ENCODE data around the gene GON7.

DNA sequence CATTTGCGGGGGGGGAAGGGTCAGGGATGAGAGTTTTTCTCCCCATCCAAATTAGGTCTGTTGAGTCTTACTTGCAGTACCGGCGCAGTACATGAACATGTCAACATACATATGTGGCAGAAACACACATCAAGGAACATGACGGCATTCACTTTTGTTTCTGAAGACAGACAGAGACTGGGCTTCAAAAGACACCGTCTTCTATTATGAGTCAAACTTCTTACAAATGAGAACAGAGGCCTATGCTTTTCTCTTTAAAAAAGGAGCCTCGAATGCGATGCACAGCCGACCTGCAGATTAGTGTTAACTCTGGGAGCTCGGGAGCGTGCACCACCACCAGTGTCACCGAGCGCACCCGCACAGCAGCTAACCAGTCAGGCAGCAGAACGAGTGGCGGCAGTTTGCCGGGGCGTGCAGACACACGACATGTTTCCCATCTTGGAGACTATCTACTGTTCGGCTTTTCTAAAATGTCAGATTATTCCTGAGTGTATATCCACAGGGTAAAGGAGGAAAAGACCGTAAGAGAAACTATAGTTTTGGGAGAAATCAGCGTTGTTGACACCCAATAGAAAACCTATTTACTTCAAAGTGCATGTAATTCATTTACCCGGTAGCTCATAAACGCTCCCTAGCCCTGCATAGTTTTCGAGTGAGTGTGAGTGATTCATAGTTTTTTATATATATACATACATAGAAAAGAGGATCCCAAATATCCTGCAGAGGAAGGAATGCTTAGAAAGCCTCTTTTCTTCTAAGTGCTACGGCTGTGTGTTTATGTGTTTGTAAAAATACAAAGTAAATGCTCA, 33.2 kb upstream of the GON7 start:
- TF ChIP-seq EZH2 (IDR thresholded peaks at IDR 0.05; ENCODE audit: insufficient read depth, poor library complexity, severe bottlenecking) (no peak), EZH2phosphoT487 (IDR thresholded peaks at IDR 0.05; ENCODE audit: insufficient read depth, low read depth) (no peak)

Measured in GM23248 (cell line).